ENCODE measurements around the gene FANCE. TPM values are rescaled to one million over a fixed set of nuclear protein-coding genes. Genes with fewer than 3 reads are reported as not detected.
A peak's percentile ranks its signal among the peaks of the same experiment; 100 is the strongest.
"Not testable (repeated sequence)": the region's sequence is repeated elsewhere in the genome, so short reads cannot be mapped to it uniquely, and the experiment has no call there.

FANCE gene
- total and polyA plus RNA-seq, 5 experiments from 2014 or later = 3.2 to 9.3 (median 5.5) TPM

DNA sequence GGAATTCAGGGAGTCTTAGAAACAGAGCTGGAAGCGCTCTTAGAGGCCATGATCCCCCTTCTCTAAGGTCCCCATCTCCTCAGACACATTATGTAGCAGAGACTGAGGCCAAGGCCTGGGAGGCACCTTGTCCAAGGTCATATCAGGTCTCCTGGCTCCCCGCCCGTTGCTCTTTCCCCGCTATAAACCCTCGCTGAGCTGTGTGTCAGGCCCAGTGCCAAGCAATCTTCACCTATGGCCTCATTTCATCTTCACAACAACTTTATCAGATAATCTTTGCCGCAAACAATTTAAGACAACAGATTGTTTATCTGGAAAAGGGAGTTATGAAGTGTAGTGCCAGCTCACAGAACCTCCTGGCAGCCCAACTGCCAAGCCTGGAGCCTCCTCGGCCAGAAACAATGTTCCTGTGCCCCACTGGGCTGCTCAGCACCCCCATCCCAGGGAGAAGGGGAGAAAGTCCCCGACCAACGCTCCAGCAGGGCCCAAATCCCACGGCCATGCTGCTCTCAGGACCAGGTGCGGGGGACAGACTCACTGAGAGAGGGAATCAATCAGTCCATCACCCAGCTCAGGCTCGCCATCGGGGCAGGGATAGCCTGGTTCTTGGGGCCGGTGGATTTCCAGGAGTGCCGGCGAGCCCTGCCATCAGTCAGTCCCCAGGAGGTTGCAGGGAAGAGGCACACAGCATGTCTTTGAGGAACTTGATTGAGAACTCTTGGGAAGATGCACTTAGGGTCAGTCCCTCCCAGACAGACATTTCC is 16.9 kb upstream of the FANCE start:
- POLR2A ChIA-PET = interaction anchor here (1.0 kb wide), 1 partner anchor 16 kb away, joined by 3 read pairs; no protein-coding TSS in a partner anchor
- Mint-ChIP-seq H3K9me3 (peaks cover 0 to 2% (median under 1%) of the 10 kb centered on the region in 9 donors), H3K27ac (peak overlapping the region in 2 of 10 donors; percentile 13 to 19), H3K27me3 (no peaks in the 10 kb centered on the region), H3K36me3 (peaks cover 0 to 2% (median 0%) of the 10 kb centered on the region in 3 donors), H3K4me3 (no peak overlapping the region), H3K4me1 (no peaks in the 10 kb centered on the region)
- DNase-seq = no peak
- no peak for ATAC-seq

DNA sequence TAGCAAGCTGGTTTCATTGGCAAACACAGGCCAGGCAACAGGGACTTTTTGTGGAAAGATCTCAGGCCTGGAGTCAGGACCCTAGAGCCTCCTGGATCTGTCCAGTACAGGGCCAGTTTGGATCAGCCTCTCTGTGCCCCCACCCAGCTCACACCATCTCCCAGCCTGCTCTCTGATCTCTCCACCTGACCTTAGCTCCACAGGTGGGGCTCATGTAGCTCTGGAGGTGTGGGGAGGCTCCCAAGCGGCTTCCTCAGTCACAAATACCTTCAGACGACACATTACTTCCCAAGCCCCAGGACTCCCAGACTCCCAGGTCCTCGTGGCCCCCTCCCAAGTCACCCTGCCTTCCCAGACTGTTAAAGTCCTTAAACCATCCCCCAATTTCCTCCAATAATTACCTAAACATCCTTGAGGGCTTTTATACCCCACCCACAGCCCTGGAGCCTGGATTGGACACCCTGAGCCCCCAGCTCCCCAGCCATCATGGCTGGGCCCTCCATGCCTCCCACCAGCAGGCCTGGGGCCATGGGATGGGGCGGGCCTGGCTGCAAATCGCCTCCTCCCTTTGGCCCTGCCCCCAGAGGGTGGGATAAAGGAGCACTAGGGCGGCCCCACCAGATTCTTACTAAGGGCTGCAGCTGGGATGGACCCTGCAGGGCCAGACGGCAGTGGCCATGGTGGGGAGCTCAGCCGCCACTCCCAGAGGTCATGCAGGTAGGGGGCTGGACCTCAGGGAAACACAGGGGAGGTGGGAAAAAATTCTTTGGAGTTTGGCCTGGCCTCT is 15.9 kb upstream of the FANCE start:
- POLR2A ChIA-PET = interaction anchor here (1.0 kb wide), 1 partner anchor 17 kb away, joined by 3 read pairs; no protein-coding TSS in a partner anchor
- Mint-ChIP-seq H3K27me3 (no peaks in the 10 kb centered on the region), H3K4me1 (no peaks in the 10 kb centered on the region), H3K9me3 (no peaks in the 10 kb centered on the region), H3K27ac (peak overlapping the region in 1 of 10 donors; percentile 27), H3K4me3 (no peak overlapping the region), H3K36me3 (no peaks in the 10 kb centered on the region)
- ATAC-seq (no peak), DNase-seq (no peak)

DNA sequence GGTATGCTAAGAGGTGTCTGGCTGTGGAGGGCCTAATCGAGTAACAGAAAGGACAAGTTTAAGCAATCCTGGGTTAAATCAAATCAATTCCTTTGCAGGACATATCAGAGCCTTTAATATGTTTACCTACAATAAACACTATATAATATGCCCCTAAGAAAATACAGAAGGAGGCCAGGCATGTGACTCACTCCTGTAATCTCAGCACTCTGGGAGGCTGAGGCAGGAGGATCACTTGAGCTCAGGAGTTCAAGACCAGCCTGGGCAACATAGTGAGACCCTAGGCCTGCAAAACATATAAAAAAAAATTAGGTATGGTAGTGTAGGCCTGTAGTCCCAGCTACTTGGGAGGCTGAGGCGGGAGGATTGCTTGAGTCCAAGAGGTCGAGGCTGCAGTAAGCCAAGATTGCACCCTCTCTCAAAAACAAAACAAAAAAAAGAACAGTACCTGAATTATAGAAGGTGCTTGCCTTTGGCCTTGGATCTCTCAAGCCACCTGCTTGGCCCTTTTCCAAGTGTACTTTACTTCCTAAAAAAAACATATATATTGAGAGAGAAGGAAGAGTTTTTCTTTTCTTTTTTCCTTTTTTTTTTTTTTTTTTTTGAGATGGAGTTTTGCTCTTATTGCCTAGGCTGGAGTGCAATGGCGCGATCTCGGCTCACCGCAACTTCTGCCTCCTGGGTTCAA is 13.6 kb upstream of the FANCE start:
- not testable (repeated sequence) for H3K4me3 Mint-ChIP-seq, H3K36me3 Mint-ChIP-seq, H3K4me1 Mint-ChIP-seq, DNase-seq, H3K9me3 Mint-ChIP-seq, H3K27me3 Mint-ChIP-seq, ATAC-seq
- POLR2A ChIA-PET = interaction anchor here (0.7 kb wide), 1 partner anchor 35 kb away, joined by 5 read pairs; no protein-coding TSS in a partner anchor
- H3K27ac Mint-ChIP-seq = peak overlapping the region in 1 of 10 donors; percentile 39

DNA sequence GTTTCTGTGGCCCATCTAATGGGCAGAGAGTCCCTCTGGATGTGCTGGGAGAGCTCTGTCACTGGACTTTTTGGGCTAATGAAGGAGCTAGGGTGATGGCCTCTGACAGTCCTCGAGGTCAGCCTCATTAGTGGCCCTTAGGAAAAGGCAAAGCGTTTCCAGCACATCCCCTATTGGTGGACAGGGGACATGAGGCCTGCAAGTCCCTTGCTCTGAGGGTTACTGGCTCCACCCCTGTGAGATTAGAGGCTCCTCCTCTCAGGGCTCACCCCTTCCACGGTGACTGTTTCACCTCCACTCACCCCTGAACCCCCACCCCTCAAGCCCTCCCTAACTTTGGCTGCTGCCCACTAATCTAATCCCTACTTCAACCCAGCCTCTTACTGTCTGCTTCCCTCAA is 12.8 kb upstream of the FANCE start:
- DNase-seq = no peak
- Mint-ChIP-seq H3K36me3 (no peaks in the 10 kb centered on the region), H3K4me1 (no peaks in the 10 kb centered on the region), H3K9me3 (no peaks in the 10 kb centered on the region), H3K27ac (peak overlapping the region in 2 of 10 donors; percentile 41 to 56), H3K27me3 (no peaks in the 10 kb centered on the region), H3K4me3 (no peak overlapping the region)
- ATAC-seq = no peak
- POLR2A ChIA-PET = interaction anchor here (1.1 kb wide), 1 partner anchor 138 kb away, joined by 3 read pairs; no protein-coding TSS in a partner anchor

DNA sequence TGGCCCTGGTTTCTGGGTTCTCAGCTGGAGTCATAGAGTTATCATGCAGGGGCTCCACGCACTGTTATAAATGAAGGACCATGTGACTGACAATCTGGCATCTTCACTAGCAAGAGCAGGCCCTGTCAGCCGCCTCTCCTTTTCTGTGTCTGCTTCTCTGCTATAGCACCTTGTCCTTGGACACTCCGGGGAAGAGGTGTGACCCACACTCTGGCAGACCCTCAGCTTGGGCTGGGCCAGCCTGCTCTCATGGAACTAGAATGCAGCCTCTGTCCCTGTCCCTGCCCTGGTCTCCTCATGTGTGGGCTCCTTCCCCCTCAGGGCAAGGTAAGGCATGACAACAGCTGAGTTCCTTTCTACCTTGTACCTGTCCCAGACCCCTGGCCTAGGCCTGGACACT is 10.9 kb upstream of the FANCE start:
- Mint-ChIP-seq H3K4me1 (peaks cover 0 to 11% (median 0%) of the 10 kb centered on the region in 4 donors), H3K36me3 (no peaks in the 10 kb centered on the region), H3K27ac (peak overlapping the region in 1 of 10 donors; percentile 17), H3K4me3 (no peak overlapping the region), H3K27me3 (no peaks in the 10 kb centered on the region), H3K9me3 (no peaks in the 10 kb centered on the region)
- ATAC-seq (no peak), DNase-seq (no peak)
- POLR2A ChIA-PET = no interaction called here

DNA sequence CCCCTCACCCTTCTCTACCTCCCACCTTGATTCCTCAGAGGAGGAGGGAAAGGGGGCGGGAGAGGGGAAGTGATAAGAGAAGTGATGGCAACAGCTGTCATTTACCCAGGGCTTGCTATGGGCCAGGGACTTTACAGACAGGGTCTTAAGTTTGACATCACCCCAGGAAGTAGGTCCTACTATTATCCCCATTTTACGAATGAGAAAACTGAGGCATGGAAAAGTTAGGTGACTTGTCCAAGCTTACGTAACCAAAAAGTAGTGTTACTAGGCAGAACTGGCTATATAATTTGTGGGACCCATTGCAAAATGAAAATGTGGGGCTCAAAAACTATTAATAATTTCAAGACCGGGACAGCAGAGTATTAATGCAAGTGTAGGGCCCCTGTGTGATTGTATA is 10.5 kb upstream of the FANCE start:
- H3K4me3 Mint-ChIP-seq = no peak overlapping the region
- H3K27ac Mint-ChIP-seq = no peak overlapping the region
- H3K4me1 Mint-ChIP-seq = peaks cover 0 to 13% (median 0%) of the 10 kb centered on the region in 4 donors
- POLR2A ChIA-PET = no interaction called here
- DNase-seq = no peak
- H3K9me3 Mint-ChIP-seq = no peaks in the 10 kb centered on the region
- no peaks in the 10 kb centered on the region for H3K36me3 Mint-ChIP-seq
- H3K27me3 Mint-ChIP-seq = no peaks in the 10 kb centered on the region
- no peak for ATAC-seq

DNA sequence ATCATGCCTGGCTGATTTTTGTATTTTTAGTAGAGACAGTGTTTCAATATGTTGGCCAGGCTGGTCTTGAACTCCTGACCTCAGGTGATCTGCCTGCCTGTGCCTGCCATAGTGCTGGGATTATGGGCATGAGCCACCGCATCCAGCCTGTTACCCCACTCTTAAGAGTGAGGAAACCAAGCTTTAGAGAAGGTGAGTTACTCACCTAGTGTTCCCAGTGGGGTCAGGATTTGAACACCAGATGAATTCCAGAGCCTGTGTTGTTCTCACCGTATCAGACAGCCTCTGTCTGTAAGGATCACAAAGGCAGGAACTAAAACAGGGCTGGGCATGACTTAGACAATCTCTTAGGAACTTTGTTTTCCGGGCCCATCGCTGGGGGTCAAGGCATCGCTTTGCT is 9.4 kb upstream of the FANCE start:
- peak overlapping the region in 1 of 10 donors; percentile 16 for H3K27ac Mint-ChIP-seq
- H3K36me3 Mint-ChIP-seq = no peaks in the 10 kb centered on the region
- no peak overlapping the region for H3K4me3 Mint-ChIP-seq
- H3K9me3 Mint-ChIP-seq = no peaks in the 10 kb centered on the region
- POLR2A ChIA-PET = interaction anchor here (0.7 to 1.3 kb wide), 2 partner anchors 10 to 139 kb away, joined by 3 to 5 read pairs; partner anchors contain the start of gene FANCE
- H3K4me1 Mint-ChIP-seq = peaks cover 0 to 13% (median 0%) of the 10 kb centered on the region in 4 donors
- ATAC-seq (no peak), DNase-seq (no peak)
- H3K27me3 Mint-ChIP-seq = no peaks in the 10 kb centered on the region

DNA sequence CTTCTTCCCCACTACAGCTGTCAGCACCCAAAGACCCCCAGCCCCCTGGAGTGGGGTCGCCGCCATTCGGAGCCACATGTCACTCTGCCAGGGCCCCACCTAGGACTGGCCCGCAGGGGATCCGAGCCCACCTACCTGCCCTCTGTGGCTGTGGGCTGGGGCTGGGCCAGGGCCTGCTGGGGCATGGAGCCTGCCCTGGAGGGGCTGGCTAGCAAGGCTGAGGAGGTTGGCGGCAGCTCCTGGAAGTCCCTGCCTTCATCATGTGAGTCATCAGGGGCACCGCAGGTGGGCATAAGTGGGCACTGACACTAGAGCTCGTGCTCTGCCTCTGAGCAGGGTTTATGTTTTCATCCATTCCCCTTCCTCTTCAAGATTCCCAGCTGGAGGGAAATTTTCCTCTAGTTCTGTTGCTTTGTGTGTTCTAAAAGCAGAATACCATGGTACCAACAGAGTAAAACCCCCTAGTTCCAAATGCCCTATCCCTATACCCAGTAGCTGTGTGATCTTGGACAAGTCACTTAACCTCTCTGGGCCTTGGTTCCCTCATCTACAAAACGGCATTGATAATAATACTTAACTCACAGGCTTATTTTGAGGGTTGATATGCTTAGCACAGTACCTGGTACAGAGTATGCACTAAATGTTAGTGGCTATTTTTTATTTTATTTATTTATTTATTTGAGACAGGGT is 8.7 kb upstream of the FANCE start:
- DNase-seq (no peak), ATAC-seq (no peak)
- Mint-ChIP-seq H3K4me3 (no peak overlapping the region), H3K9me3 (no peaks in the 10 kb centered on the region), H3K27me3 (no peaks in the 10 kb centered on the region), H3K4me1 (peaks cover 0 to 13% (median 0%) of the 10 kb centered on the region in 4 donors), H3K36me3 (no peaks in the 10 kb centered on the region), H3K27ac (peak overlapping the region in 1 of 10 donors; percentile 16)
- POLR2A ChIA-PET = interaction anchor here (0.8 to 1.3 kb wide), 2 partner anchors 9 to 23 kb away, joined by 3 to 4 read pairs; partner anchors contain the start of gene FANCE

DNA sequence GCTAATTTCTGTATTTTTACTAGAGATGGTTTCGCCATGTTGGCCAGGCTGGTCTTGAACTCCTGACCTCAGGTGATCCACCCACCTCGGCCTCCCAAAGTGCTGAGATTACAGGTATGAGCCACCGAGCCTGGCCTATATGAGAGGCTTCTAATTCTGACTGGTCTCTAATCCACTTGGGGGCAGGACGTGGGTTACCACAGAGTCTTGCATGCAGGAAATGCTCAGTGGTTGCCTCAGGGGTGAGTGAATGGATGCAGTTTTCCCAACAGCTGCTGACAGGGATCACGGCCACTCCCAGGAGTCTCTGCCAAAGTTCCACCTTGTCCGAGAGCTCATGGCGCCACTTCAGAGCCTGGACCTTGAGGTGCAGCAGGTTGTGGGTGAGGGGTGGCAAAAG is 6.4 kb upstream of the FANCE start:
- POLR2A ChIA-PET = interaction anchor here (1.0 to 1.7 kb wide), 2 partner anchors 97 to 102 kb away, joined by 3 to 4 read pairs; no protein-coding TSS in a partner anchor
- DNase-seq (peak in 2 of 10 donors; percentile 17 to 23), ATAC-seq (no peak)
- H3K27me3 Mint-ChIP-seq = no peaks in the 10 kb centered on the region
- H3K4me3 Mint-ChIP-seq = no peak overlapping the region
- H3K27ac Mint-ChIP-seq = peak overlapping the region in 4 of 10 donors; percentile 41 to 59 (median 45)
- peaks cover 0 to 22% (median 7%) of the 10 kb centered on the region in 4 donors for H3K4me1 Mint-ChIP-seq
- H3K9me3 Mint-ChIP-seq = no peaks in the 10 kb centered on the region
- H3K36me3 Mint-ChIP-seq = no peaks in the 10 kb centered on the region

DNA sequence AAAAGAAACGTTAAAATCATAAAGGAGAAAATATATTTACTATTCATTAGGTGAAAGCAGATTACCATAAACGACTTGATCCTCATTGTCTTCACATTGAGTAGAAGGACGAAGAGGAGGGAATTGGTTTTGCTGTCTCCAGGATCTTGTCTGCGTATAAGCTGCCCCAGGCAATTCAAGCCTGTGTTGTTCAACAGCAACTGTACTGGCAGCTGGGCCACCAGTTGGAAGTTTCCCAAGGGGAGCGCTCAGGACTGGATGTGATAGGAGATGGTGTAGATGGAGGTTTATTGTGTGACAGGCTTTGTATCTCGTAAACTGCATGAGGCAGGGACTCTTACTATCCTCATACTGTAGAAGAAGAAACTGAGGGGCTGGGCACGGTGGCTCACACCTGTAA is 3.9 kb upstream of the FANCE start:
- H3K36me3 Mint-ChIP-seq = no peaks in the 10 kb centered on the region
- H3K9me3 Mint-ChIP-seq = no peaks in the 10 kb centered on the region
- H3K27ac Mint-ChIP-seq = peak overlapping the region in 2 of 10 donors; percentile 27 to 34
- H3K4me1 Mint-ChIP-seq = peaks cover 9 to 40% (median 26%) of the 10 kb centered on the region in 4 donors
- ATAC-seq = no peak
- POLR2A ChIA-PET = interaction anchor here (0.7 to 6.7 kb wide), 8 partner anchors 20 to 156 kb away, joined by 4 to 67 read pairs (median 8); partner anchors contain the start of genes DEF6, PPARD and RPL10A
- DNase-seq = no peak
- no peak overlapping the region for H3K4me3 Mint-ChIP-seq
- no peaks in the 10 kb centered on the region for H3K27me3 Mint-ChIP-seq

DNA sequence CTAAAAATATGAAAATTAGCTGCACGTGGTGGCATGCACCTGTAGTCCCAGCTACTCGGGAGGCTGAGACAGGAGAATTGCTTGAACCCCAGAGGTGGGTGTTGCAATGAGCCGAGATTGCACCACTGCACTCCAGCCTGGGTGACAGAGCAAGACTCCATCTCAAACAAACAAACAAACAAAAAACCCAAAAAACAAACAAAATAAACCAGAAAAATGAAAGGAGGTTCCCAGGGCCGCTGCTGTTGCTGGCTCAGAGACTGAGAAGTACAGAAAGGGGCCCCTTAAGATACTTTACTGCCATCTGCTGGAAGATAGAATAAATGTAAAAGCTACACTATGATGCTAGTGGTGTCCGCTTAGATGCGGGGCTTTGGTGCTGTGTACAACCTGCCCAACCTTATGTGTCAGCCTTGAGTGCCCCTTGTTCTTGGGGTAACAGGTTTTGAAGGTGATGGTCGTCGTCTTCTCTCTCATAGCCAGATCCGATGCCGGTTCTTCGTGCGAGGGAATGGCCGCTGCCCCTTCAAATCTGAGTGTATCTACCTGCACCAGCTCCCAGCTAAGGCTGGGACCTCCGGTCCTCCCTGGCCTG is 2.8 kb upstream of the FANCE start:
- H3K4me3 Mint-ChIP-seq = peak overlapping the region in 1 of 10 donors; percentile 56
- POLR2A ChIA-PET = interaction anchor here (0.6 to 6.7 kb wide), 14 partner anchors 12 to 507 kb away, joined by 3 to 67 read pairs (median 4); partner anchors contain the start of genes DEF6, PPARD and RPL10A
- no peaks in the 10 kb centered on the region for H3K9me3 Mint-ChIP-seq
- ATAC-seq (peak; percentile 64 to 76), DNase-seq (peak in 8 of 10 donors; percentile 18 to 79 (median 34))
- peak overlapping the region in 6 of 10 donors; percentile 16 to 73 (median 61) for H3K27ac Mint-ChIP-seq
- H3K27me3 Mint-ChIP-seq = no peaks in the 10 kb centered on the region
- no peaks in the 10 kb centered on the region for H3K36me3 Mint-ChIP-seq
- peaks cover 12 to 50% (median 37%) of the 10 kb centered on the region in 4 donors for H3K4me1 Mint-ChIP-seq

All from naive thymus-derived CD8-positive, alpha-beta T cell (primary cell).